Retina (tissue), 1 donor: ENCODE results near the gene FFAR2.

ENCODE experiments used
- DNase-seq: peaks from one replicate; pipeline ENCODE4 v3.0.0-alpha.2; 2016

FFAR2 gene

GRCh38 chr19:35427187-35427586 lies 20.9 kb upstream of the FFAR2 start:
- no peak for DNase-seq

DNA sequence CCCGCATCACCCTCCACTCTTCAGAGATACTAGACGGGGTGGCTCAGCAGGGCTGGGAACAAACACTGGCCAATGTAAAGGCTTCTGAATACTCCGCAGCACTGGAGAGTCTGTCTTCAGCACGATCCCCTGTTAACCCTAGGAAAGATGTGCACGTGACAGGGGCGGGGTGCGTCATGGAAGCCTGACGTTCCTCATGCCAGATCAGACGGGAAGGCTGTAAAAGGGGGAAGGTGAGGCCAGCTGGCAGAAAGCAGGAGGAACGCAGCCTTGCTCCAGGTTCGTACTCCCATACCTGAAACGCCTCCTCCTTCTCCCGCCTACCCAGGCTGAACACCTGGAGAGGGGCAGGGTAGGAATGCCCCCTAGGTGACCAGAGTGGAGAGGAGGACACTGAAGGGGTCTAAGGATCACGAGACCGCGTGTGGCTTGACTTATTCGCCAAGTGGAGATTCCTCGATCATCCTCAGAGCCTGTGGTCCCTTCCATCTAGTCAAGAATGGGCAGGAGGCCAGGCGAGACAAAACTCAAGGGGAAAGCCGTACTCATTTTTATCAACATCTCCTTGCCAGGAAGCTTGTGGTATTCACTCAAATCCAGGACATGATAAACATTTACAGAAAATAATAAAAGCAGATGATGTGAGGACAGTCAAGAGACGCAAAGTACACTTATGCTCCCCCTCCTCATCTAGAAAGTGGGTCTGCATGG lies 18.2 kb upstream of the FFAR2 start:
- no peak for DNase-seq

- DNase-seq, result no peak
Observed at GRCh38 chr19:35430409-35431144, 17.5 kb upstream of the FFAR2 start.

DNA sequence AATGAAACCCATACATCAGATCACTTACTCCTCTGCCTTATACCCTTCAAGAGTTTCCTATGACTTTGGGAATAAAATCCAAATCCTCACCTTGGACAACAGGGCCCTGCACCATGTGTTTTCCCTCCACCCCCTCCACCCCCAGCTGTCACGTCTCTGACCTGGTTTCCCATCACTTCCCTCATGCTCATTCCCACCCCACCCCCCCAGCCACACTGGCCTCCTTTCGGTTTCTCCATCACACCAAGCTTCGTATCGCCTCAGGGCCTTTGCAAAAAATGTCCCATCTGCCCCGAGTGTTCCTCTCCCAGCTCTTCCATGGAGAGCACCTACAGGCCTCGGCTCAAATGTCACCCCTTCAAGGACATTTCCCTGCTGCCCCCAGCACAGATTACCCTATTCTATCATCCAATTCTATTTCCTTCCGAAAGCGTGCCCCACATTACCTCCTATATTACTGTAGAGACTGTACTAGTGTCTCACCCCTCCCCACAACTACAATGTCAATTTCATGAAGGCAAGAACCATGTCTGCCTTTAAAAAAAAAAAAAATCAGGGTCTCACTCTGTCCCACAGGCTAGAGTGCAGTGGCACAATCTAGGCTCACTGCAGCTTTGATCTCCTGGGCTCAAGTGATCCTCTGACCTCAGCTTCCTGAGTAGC lies 16.8 kb upstream of the FFAR2 start:
- no peak for DNase-seq

GRCh38 chr19:35432911-35433310 lies 15.1 kb upstream of the FFAR2 start:
- no peak for DNase-seq

- no peak for DNase-seq
Observed at GRCh38 chr19:35433448-35433847, 14.6 kb upstream of the FFAR2 start.

- no peak for DNase-seq
Observed at GRCh38 chr19:35435896-35436295, 12.2 kb upstream of the FFAR2 start.

GRCh38 chr19:35436477-35437405 lies 11.3 kb upstream of the FFAR2 start:
- no peak for DNase-seq

GRCh38 chr19:35437406-35437951 lies 10.6 kb upstream of the FFAR2 start:
- DNase-seq, result no peak

GRCh38 chr19:35438096-35438495 lies 10.0 kb upstream of the FFAR2 start:
- DNase-seq, result no peak

GRCh38 chr19:35438527-35438926 lies 9.5 kb upstream of the FFAR2 start:
- DNase-seq, result no peak

DNA sequence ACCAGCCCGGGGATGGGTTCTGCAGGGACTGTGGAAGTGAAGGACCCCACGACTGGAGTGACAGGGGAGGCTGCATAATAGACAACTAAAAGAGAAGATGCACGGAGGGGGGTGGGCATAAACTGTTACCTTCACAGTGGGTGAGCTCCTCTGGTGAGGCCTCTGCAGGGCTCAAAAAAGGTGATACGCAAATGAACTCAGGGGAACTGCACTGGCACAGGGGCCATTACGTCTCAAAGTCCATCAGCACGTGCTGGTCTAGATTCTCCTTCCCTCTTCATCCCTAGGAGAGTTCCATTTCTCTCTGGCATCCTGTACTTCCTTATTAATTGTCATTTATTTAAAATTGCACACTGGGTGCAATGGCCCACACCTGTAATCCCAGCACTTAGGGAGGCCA lies 8.1 kb upstream of the FFAR2 start:
- DNase-seq, result no peak

GRCh38 chr19:35442091-35442490 lies 6.0 kb upstream of the FFAR2 start:
- no peak for DNase-seq

DNA sequence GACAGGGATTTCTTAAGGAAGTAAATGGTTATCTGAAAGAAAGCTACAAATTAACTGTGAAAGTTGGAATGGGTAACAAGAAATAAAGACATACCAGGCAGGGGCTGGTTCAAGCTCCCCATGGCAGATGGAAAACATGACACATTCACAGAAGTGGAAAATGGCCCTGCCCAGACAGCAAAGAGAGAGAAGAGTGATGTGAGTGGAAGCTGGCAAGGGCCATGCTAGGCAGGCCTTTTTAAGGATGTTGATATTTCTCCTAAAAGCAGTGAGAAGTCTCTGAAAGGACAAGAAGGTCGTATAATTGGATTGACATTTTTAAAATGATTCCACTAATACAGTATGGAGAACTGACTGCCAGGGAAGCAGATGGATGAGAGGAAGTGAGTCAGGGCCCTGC lies 3.3 kb upstream of the FFAR2 start:
- no peak for DNase-seq

DNA sequence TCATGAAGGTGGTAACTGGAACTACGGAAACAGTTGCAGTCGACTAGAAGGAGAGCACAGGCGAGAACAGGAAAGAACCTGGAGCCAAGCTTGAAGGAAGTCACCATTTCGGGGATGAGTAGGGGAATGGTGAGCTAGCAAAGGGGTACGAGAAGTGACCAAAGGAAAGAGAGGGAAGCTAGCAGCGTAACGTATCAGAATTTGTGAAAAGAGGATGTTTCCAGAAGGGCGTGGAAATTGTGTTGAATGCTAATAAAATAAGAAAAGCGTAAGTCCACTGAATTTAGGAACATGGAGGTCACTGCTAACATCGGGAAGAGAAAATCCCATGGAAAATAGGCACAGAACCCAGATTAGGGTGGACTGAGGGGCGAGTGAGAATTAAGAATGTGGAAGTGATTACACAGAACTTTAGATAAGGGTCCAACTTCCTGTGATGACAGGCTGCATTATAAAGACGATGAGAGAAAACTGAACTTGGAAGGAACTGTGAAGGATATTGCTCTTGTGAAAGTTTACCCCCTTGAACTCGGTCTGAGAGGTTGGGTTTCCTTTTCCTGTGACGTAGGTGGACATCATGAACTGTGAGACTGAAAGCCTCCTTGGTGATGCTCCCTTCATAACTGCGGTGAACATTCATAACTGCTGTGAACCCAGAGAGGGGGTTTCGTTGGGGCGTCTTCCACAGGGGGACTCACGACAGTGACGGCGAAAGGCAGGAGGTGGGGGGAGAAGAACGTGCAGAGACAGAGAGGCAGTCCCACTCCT lies 2.0 kb upstream of the FFAR2 start:
- no peak for DNase-seq

- DNase-seq, result peak; percentile 18
Observed at GRCh38 chr19:35449359-35450043, 1.4 kb downstream of the FFAR2 start.

GRCh38 chr19:35451338-35452096 lies 3.5 kb downstream of the FFAR2 start:
- no peak for DNase-seq

- DNase-seq, result no peak
Observed at GRCh38 chr19:35454663-35455062, 6.6 kb downstream of the FFAR2 start.

DNA sequence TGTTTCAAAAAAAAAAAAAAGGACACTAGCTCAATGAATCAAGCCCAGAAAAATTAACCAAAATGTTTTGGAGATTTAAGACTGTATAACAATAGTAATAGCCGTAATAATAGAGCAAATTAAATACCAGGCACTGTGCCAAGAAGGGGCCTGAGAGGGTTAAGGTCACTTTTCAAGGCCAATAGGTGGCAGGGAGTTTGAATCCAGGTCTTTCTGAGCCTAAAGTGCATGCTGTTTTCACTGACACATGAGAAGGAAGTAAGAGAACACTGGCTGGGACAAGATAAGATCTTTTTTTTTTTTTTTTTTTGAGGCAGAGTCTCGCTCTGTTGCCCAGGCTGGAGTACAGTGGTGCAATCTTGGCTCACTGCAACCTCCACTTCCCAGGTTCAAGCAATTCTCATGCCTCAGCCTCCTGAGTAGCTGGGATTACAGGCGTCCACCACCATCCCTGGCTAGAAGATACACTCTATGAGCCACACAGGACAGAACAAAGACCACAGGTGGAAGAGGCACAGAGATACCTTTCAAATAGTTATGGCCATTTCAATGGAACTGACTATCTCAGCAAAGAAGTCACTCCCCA lies 7.7 kb downstream of the FFAR2 start:
- no peak for DNase-seq

- no peak for DNase-seq
Observed at GRCh38 chr19:35457173-35457572, 9.1 kb downstream of the FFAR2 start.
